DND-41 (cell line): Measurements from ENCODE around the gene TUBA3E.

Source experiments
- CTCF ChIP-seq: IDR thresholded peaks from 2 replicates; pipeline ENCODE4 v1.5.1; 2012; ENCODE audit warnings: borderline replicate concordance, low read length, moderate library complexity, mild to moderate bottlenecking; ENCODE audit not compliant: poor library complexity, severe bottlenecking; ENCODE audit errors: extremely low read depth
- EZH2 ChIP-seq: IDR thresholded peaks from 3 replicates; pipeline ENCODE4 v1.6.1; 2012; ENCODE audit warnings: borderline replicate concordance, low read depth, mild to moderate bottlenecking, moderate library complexity, low read length, inconsistent platforms; ENCODE audit not compliant: severe bottlenecking

GRCh38 chr2:130160131-130160530 is 38.1 kb downstream of the TUBA3E start:
- TF ChIP-seq CTCF = no peak
- no peak for TF ChIP-seq EZH2
